ENCODE measurements around the gene BAZ1B.
"Not testable (repeated sequence)": the region's sequence is repeated elsewhere in the genome, so short reads cannot be mapped to it uniquely, and the experiment has no call there.

BAZ1B gene

GRCh38 chr7:73541722-73542121 is 19.6 kb upstream of the BAZ1B start:
- no peak for DNase-seq

GRCh38 chr7:73539709-73540108 is 17.6 kb upstream of the BAZ1B start:
- DNase-seq = no peak

- DNase-seq = not testable (repeated sequence)
Measured at GRCh38 chr7:73538510-73538909, 16.4 kb upstream of the BAZ1B start.

- DNase-seq = no peak
Measured at GRCh38 chr7:73537051-73537450, 15.0 kb upstream of the BAZ1B start.

GRCh38 chr7:73536479-73536878 is 14.4 kb upstream of the BAZ1B start:
- no peak for DNase-seq

- not testable (repeated sequence) for DNase-seq
Measured at GRCh38 chr7:73535918-73536317, 13.8 kb upstream of the BAZ1B start.

GRCh38 chr7:73533742-73534141 is 11.6 kb upstream of the BAZ1B start:
- DNase-seq = no peak

- DNase-seq = no peak
Measured at GRCh38 chr7:73532224-73532623, 10.1 kb upstream of the BAZ1B start.

GRCh38 chr7:73530800-73531199 is 8.7 kb upstream of the BAZ1B start:
- no peak for DNase-seq

GRCh38 chr7:73526896-73527821 is 5.1 kb upstream of the BAZ1B start:
- DNase-seq = no peak

GRCh38 chr7:73526158-73526494 is 4.0 kb upstream of the BAZ1B start:
- DNase-seq = not testable (repeated sequence)

- no peak for DNase-seq
Measured at GRCh38 chr7:73521636-73522104, 423 bp downstream of the BAZ1B start.

- DNase-seq = no peak
Measured at GRCh38 chr7:73520673-73521635, 1.1 kb downstream of the BAZ1B start.

GRCh38 chr7:73519867-73520672 is 2.0 kb downstream of the BAZ1B start:
- peak; percentile 29 for DNase-seq

GRCh38 chr7:73518470-73518869 is 3.6 kb downstream of the BAZ1B start:
- no peak for DNase-seq

- no peak for DNase-seq
Measured at GRCh38 chr7:73517241-73517995, 4.7 kb downstream of the BAZ1B start.

- DNase-seq = no peak
Measured at GRCh38 chr7:73515178-73515577, 6.9 kb downstream of the BAZ1B start.

- DNase-seq = no peak
Measured at GRCh38 chr7:73512018-73512780, 9.9 kb downstream of the BAZ1B start.

- no peak for DNase-seq
Measured at GRCh38 chr7:73509463-73509862, 12.6 kb downstream of the BAZ1B start.

- DNase-seq = no peak
Measured at GRCh38 chr7:73507556-73507955, 14.5 kb downstream of the BAZ1B start.

GRCh38 chr7:73504920-73505319 is 17.2 kb downstream of the BAZ1B start:
- no peak for DNase-seq

All from activated CD8-positive, alpha-beta memory T cell treated with anti-CD3 and anti-CD28 coated beads, Interleukin-2, amount 50 U/mL, for 4 hours (primary cell).